GM12891 (cell line): ENCODE measurements around the gene SIGLEC9.

ENCODE experiments used
- POLR2A ChIP-seq: IDR thresholded peaks from 2 replicates; pipeline ENCODE4 v1.6.1; 2011; ENCODE audit warnings: low read depth, low read length, control low read depth
- POLR2AphosphoS5 ChIP-seq: IDR thresholded peaks from 2 replicates; pipeline ENCODE4 v1.6.1; 2011; ENCODE audit warnings: low read depth, low read length, control low read depth
- POU2F2 ChIP-seq: IDR thresholded peaks from 2 replicates; pipeline ENCODE4 v1.6.1; 2011; ENCODE audit warnings: low read depth, mild to moderate bottlenecking, control low read depth, low read length, moderate library complexity
- TAF1 ChIP-seq: IDR thresholded peaks from 2 replicates; pipeline ENCODE4 v1.6.1; 2011; ENCODE audit warnings: low read depth, low read length, control low read depth

GRCh38 chr19:51127755-51128154 is 3.0 kb downstream of the SIGLEC9 start:
- TF ChIP-seq POLR2A (no peak), TAF1 (no peak), POLR2AphosphoS5 (no peak), POU2F2 (no peak)
